Measurements from ENCODE around the gene ATP5F1A. TPM values are rescaled to one million over a fixed set of nuclear protein-coding genes. Genes with fewer than 3 reads are reported as not detected.
"Not testable (repeated sequence)": the region's sequence is repeated elsewhere in the genome, so short reads cannot be mapped to it uniquely, and the experiment has no call there.

The ATP5F1A gene
- total and polyA plus RNA-seq, 5 donors from 2014 or later: 171 to 620 (median 573) TPM

GRCh38 chr18:46097431-46097800 is 680 bp downstream of the ATP5F1A start:
- Mint-ChIP-seq H3K27ac (peak overlapping the region; percentile 96 to 98 (median 98)), H3K4me1 (peaks cover 12 to 55% (median 24%) of the 10 kb centered on the region in 4 donors), H3K27me3 (no peaks in the 10 kb centered on the region), H3K36me3 (peaks cover 16% of the 10 kb centered on the region), H3K9me3 (peaks cover 0 to 2% (median 0%) of the 10 kb centered on the region in 7 donors), H3K4me3 (peak overlapping the region; percentile 95 to 99 (median 98))
- Histone ChIP-seq H3K4me3 (ENCODE audit: low read depth, low read length) (peak overlapping the region; percentile 95), H3K36me3 (ENCODE audit: control insufficient read depth, insufficient read depth, low read length) (peaks cover 18% of the 10 kb centered on the region), H3K9me3 (ENCODE audit: control insufficient read depth in 2 of 2, low read length in 2 of 2) (no peaks in the 10 kb centered on the region), H3K27me3 (ENCODE audit: control insufficient read depth, insufficient read depth, low read length) (no peaks in the 10 kb centered on the region), H3K27ac (ENCODE audit: insufficient read depth, low read length, poor library complexity, severe bottlenecking) (peak overlapping the region; percentile 89), H3K4me1 (ENCODE audit: control insufficient read depth, insufficient read depth, low read length, poor library complexity, severe bottlenecking) (peaks cover 42% of the 10 kb centered on the region)
- DNase-seq: peak in 1 of 3 donors; percentile 50
- peak in 1 of 2 donors; percentile 3 for ATAC-seq (ENCODE audit: low read depth in 2 of 2)

GRCh38 chr18:46096651-46097300 is 1.3 kb downstream of the ATP5F1A start:
- Histone ChIP-seq H3K27me3 (ENCODE audit: control insufficient read depth, insufficient read depth, low read length) (no peaks in the 10 kb centered on the region), H3K9me3 (ENCODE audit: control insufficient read depth in 2 of 2, low read length in 2 of 2) (no peaks in the 10 kb centered on the region), H3K4me3 (ENCODE audit: low read depth, low read length) (peak overlapping the region; percentile 95), H3K36me3 (ENCODE audit: control insufficient read depth, insufficient read depth, low read length) (peaks cover 23% of the 10 kb centered on the region), H3K27ac (ENCODE audit: insufficient read depth, low read length, poor library complexity, severe bottlenecking) (peak overlapping the region; percentile 89), H3K4me1 (ENCODE audit: control insufficient read depth, insufficient read depth, low read length, poor library complexity, severe bottlenecking) (peaks cover 42% of the 10 kb centered on the region)
- DNase-seq (peak in 1 of 3 donors; percentile 9), ATAC-seq (ENCODE audit: low read depth in 2 of 2) (no peak)
- Mint-ChIP-seq H3K4me3 (peak overlapping the region; percentile 95 to 99 (median 98)), H3K4me1 (peaks cover 12 to 60% (median 24%) of the 10 kb centered on the region in 4 donors), H3K36me3 (peaks cover 16% of the 10 kb centered on the region), H3K27ac (peak overlapping the region; percentile 96 to 98 (median 98)), H3K9me3 (peaks cover 0 to 2% (median 0%) of the 10 kb centered on the region in 7 donors), H3K27me3 (no peaks in the 10 kb centered on the region)

GRCh38 chr18:46095532-46095931 is 2.6 kb downstream of the ATP5F1A start:
- H3K4me3 ChIP-seq (ENCODE audit: low read depth, low read length): no peak overlapping the region
- peaks cover 42% of the 10 kb centered on the region for H3K4me1 ChIP-seq (ENCODE audit: control insufficient read depth, insufficient read depth, low read length, poor library complexity, severe bottlenecking)
- peak overlapping the region in 1 of 3 donors; percentile 52 for H3K27ac Mint-ChIP-seq
- H3K4me3 Mint-ChIP-seq: peak overlapping the region; percentile 57 to 92 (median 72)
- no peaks in the 10 kb centered on the region for H3K27me3 Mint-ChIP-seq
- ATAC-seq (ENCODE audit: low read depth in 2 of 2) (no peak), DNase-seq (no peak)
- peaks cover 18 to 72% (median 36%) of the 10 kb centered on the region in 4 donors for H3K4me1 Mint-ChIP-seq
- peaks cover 0 to 2% (median 0%) of the 10 kb centered on the region in 7 donors for H3K9me3 Mint-ChIP-seq
- H3K36me3 Mint-ChIP-seq: peaks cover 22% of the 10 kb centered on the region
- peaks cover 35% of the 10 kb centered on the region for H3K36me3 ChIP-seq (ENCODE audit: control insufficient read depth, insufficient read depth, low read length)
- no peak overlapping the region for H3K27ac ChIP-seq (ENCODE audit: insufficient read depth, low read length, poor library complexity, severe bottlenecking)
- H3K27me3 ChIP-seq (ENCODE audit: control insufficient read depth, insufficient read depth, low read length): no peaks in the 10 kb centered on the region
- H3K9me3 ChIP-seq (ENCODE audit: control insufficient read depth in 2 of 2, low read length in 2 of 2): no peaks in the 10 kb centered on the region

GRCh38 chr18:46088501-46088900 is 9.6 kb downstream of the ATP5F1A start:
- not testable (repeated sequence) for H3K9me3 ChIP-seq (ENCODE audit: control insufficient read depth in 2 of 2, low read length in 2 of 2); H3K4me3 Mint-ChIP-seq; H3K4me3 ChIP-seq (ENCODE audit: low read depth, low read length); ATAC-seq (ENCODE audit: low read depth in 2 of 2); H3K27me3 ChIP-seq (ENCODE audit: control insufficient read depth, insufficient read depth, low read length); H3K4me1 ChIP-seq (ENCODE audit: control insufficient read depth, insufficient read depth, low read length, poor library complexity, severe bottlenecking); H3K27ac ChIP-seq (ENCODE audit: insufficient read depth, low read length, poor library complexity, severe bottlenecking); DNase-seq; H3K27me3 Mint-ChIP-seq; H3K9me3 Mint-ChIP-seq
- H3K27ac Mint-ChIP-seq: peak overlapping the region in 1 of 3 donors; percentile 35
- H3K36me3 ChIP-seq (ENCODE audit: control insufficient read depth, insufficient read depth, low read length): peaks cover 98% of the 10 kb centered on the region
- H3K36me3 Mint-ChIP-seq: peaks cover 63% of the 10 kb centered on the region
- H3K4me1 Mint-ChIP-seq: peaks cover 11 to 32% (median 19%) of the 10 kb centered on the region in 4 donors

GRCh38 chr18:46084431-46084830 is 13.7 kb downstream of the ATP5F1A start:
- no peaks in the 10 kb centered on the region for H3K27me3 Mint-ChIP-seq

GRCh38 chr18:46080156-46080555 is 17.9 kb downstream of the ATP5F1A start:
- Mint-ChIP-seq H3K4me1 (peaks cover 0 to 9% (median 4%) of the 10 kb centered on the region in 4 donors), H3K27me3 (no peaks in the 10 kb centered on the region), H3K36me3 (peaks cover 36% of the 10 kb centered on the region), H3K4me3 (no peak overlapping the region), H3K9me3 (no peaks in the 10 kb centered on the region), H3K27ac (peak overlapping the region in 2 of 3 donors; percentile 21 to 80)
- Histone ChIP-seq H3K4me3 (ENCODE audit: low read depth, low read length) (no peak overlapping the region), H3K27me3 (ENCODE audit: control insufficient read depth, insufficient read depth, low read length) (no peaks in the 10 kb centered on the region), H3K9me3 (ENCODE audit: control insufficient read depth in 2 of 2, low read length in 2 of 2) (no peaks in the 10 kb centered on the region), H3K27ac (ENCODE audit: insufficient read depth, low read length, poor library complexity, severe bottlenecking) (no peak overlapping the region), H3K36me3 (ENCODE audit: control insufficient read depth, insufficient read depth, low read length) (peaks cover 46% of the 10 kb centered on the region), H3K4me1 (ENCODE audit: control insufficient read depth, insufficient read depth, low read length, poor library complexity, severe bottlenecking) (no peaks in the 10 kb centered on the region)
- ATAC-seq (ENCODE audit: low read depth in 2 of 2) (no peak), DNase-seq (no peak)

More at GRCh38 chr18:46084431-46084830, 13.7 kb downstream of the ATP5F1A start:
- Mint-ChIP-seq H3K9me3 (peaks cover 0 to 5% (median 0%) of the 10 kb centered on the region in 7 donors), H3K4me3 (no peak overlapping the region), H3K27ac (peak overlapping the region in 2 of 3 donors; percentile 38 to 51), H3K4me1 (peaks cover 2 to 9% (median 4%) of the 10 kb centered on the region in 4 donors), H3K36me3 (peaks cover 67% of the 10 kb centered on the region)
- no peaks in the 10 kb centered on the region for H3K27me3 ChIP-seq (ENCODE audit: control insufficient read depth, insufficient read depth, low read length)
- no peak for ATAC-seq (ENCODE audit: low read depth in 2 of 2)
- no peak overlapping the region for H3K4me3 ChIP-seq (ENCODE audit: low read depth, low read length)
- peaks cover 84% of the 10 kb centered on the region for H3K36me3 ChIP-seq (ENCODE audit: control insufficient read depth, insufficient read depth, low read length)
- H3K4me1 ChIP-seq (ENCODE audit: control insufficient read depth, insufficient read depth, low read length, poor library complexity, severe bottlenecking): no peaks in the 10 kb centered on the region
- H3K27ac ChIP-seq (ENCODE audit: insufficient read depth, low read length, poor library complexity, severe bottlenecking): no peak overlapping the region
- no peak for DNase-seq
- peaks cover 2 to 4% of the 10 kb centered on the region in 2 experiments for H3K9me3 ChIP-seq (ENCODE audit: control insufficient read depth in 2 of 2, low read length in 2 of 2)

GRCh38 chr18:46079336-46079735 is 18.8 kb downstream of the ATP5F1A start:
- H3K9me3 ChIP-seq (ENCODE audit: control insufficient read depth in 2 of 2, low read length in 2 of 2): no peaks in the 10 kb centered on the region
- Mint-ChIP-seq H3K4me3 (no peak overlapping the region), H3K9me3 (no peaks in the 10 kb centered on the region), H3K36me3 (peaks cover 29% of the 10 kb centered on the region), H3K27me3 (no peaks in the 10 kb centered on the region), H3K27ac (peak overlapping the region in 1 of 3 donors; percentile 21), H3K4me1 (peaks cover 0 to 6% (median 2%) of the 10 kb centered on the region in 4 donors)
- ATAC-seq (ENCODE audit: low read depth in 2 of 2): no peak
- peaks cover 38% of the 10 kb centered on the region for H3K36me3 ChIP-seq (ENCODE audit: control insufficient read depth, insufficient read depth, low read length)
- H3K27me3 ChIP-seq (ENCODE audit: control insufficient read depth, insufficient read depth, low read length): no peaks in the 10 kb centered on the region
- DNase-seq: no peak
- H3K4me3 ChIP-seq (ENCODE audit: low read depth, low read length): no peak overlapping the region
- H3K27ac ChIP-seq (ENCODE audit: insufficient read depth, low read length, poor library complexity, severe bottlenecking): no peak overlapping the region
- H3K4me1 ChIP-seq (ENCODE audit: control insufficient read depth, insufficient read depth, low read length, poor library complexity, severe bottlenecking): no peaks in the 10 kb centered on the region
